H9 (cell line): Measurements from ENCODE around the gene CLEC16A. TPM values are rescaled to one million over a fixed set of nuclear protein-coding genes. Genes with fewer than 3 reads are reported as not detected.

Experiments
- DNase-seq: peaks from one replicate; pipeline ENCODE4 v3.0.0-alpha.2; 2017
- H2AFZ ChIP-seq: one replicate; pipeline ENCODE4 v1.6.1; 2013; ENCODE audit warnings: mild to moderate bottlenecking, low read length, control low read depth, moderate library complexity
- H2AK5ac ChIP-seq: 2 replicates; pipeline ENCODE4 v1.6.1; 2013; ENCODE audit warnings: low read length, control low read depth, mixed read lengths; ENCODE audit not compliant: insufficient read length
- H2BK120ac ChIP-seq: one replicate; pipeline ENCODE4 v1.6.1; 2013; ENCODE audit warnings: low read depth, mild to moderate bottlenecking, low read length, control low read depth, inconsistent platforms; ENCODE audit not compliant: poor library complexity, severe bottlenecking
- H2BK12ac ChIP-seq: 2 replicates; pipeline ENCODE4 v1.6.1; 2013; ENCODE audit warnings: low read length, control low read depth, mixed read lengths, low read depth; ENCODE audit not compliant: insufficient read length
- H2BK15ac ChIP-seq: 2 replicates; pipeline ENCODE4 v1.6.1; 2013; ENCODE audit warnings: low read depth, low read length, control low read depth
- H2BK20ac ChIP-seq: one replicate; pipeline ENCODE4 v1.6.1; 2013; ENCODE audit warnings: low read depth, mild to moderate bottlenecking, low read length, control low read depth, inconsistent platforms; ENCODE audit not compliant: poor library complexity, severe bottlenecking
- H2BK5ac ChIP-seq: 2 replicates; pipeline ENCODE4 v1.6.1; 2013; ENCODE audit warnings: low read length, control low read depth, mixed read lengths; ENCODE audit not compliant: insufficient read length
- H3K14ac ChIP-seq: 2 replicates; pipeline ENCODE4 v1.6.1; 2013; ENCODE audit warnings: low read length, control low read depth; ENCODE audit not compliant: insufficient read depth
- H3K18ac ChIP-seq: 2 replicates; pipeline ENCODE4 v1.6.1; 2013; ENCODE audit warnings: low read depth, mild to moderate bottlenecking, mixed read lengths, low read length, control low read depth; ENCODE audit not compliant: insufficient read length
- H3K23ac ChIP-seq: 2 replicates; pipeline ENCODE4 v1.6.1; 2013; ENCODE audit warnings: low read length, control low read depth, mixed read lengths, low read depth; ENCODE audit not compliant: insufficient read length
- H3K23me2 ChIP-seq: 2 replicates; pipeline ENCODE4 v1.6.1; 2013; ENCODE audit warnings: low read depth, mild to moderate bottlenecking, mixed read lengths, low read length, control low read depth; ENCODE audit not compliant: insufficient read length, poor library complexity, severe bottlenecking
- H3K27ac ChIP-seq: 2 replicates; pipeline ENCODE4 v1.5.1; 2013; ENCODE audit warnings: low read length, control low read depth, mixed read lengths, low read depth; ENCODE audit not compliant: insufficient read length
- H3K27me3 ChIP-seq: 2 replicates; pipeline ENCODE4 v1.6.1; 2013; ENCODE audit warnings: low read length, control low read depth, inconsistent platforms; ENCODE audit not compliant: insufficient read depth
- H3K4ac ChIP-seq: 2 replicates; pipeline ENCODE4 v1.6.1; 2013; ENCODE audit warnings: low read depth, mild to moderate bottlenecking, control low read depth, inconsistent platforms, low read length, moderate library complexity
- H3K4me1 ChIP-seq: 2 replicates; pipeline ENCODE4 v1.6.1; 2013; ENCODE audit warnings: low read length, control low read depth, inconsistent platforms; ENCODE audit not compliant: insufficient read depth
- H3K4me2 ChIP-seq: 2 replicates; pipeline ENCODE4 v1.6.1; 2013; ENCODE audit warnings: low read length, control low read depth, mixed read lengths; ENCODE audit not compliant: insufficient read length, insufficient read depth
- H3K56ac ChIP-seq: 2 replicates; pipeline ENCODE4 v1.6.1; 2013; ENCODE audit warnings: low read depth, mild to moderate bottlenecking, mixed read lengths, low read length, control low read depth; ENCODE audit not compliant: insufficient read length
- H3K79me1 ChIP-seq: 2 replicates; pipeline ENCODE4 v1.6.1; 2013; ENCODE audit warnings: low read depth, mild to moderate bottlenecking, moderate library complexity, low read length, control low read depth, inconsistent platforms; ENCODE audit not compliant: insufficient read depth, poor library complexity, severe bottlenecking
- H3K79me2 ChIP-seq: 2 replicates; pipeline ENCODE4 v1.6.1; 2013; ENCODE audit warnings: low read length, control low read depth, inconsistent platforms; ENCODE audit not compliant: insufficient read depth
- H3K9ac ChIP-seq: 2 replicates; pipeline ENCODE4 v1.6.1; 2013; ENCODE audit warnings: low read length, control low read depth, mixed read lengths; ENCODE audit not compliant: insufficient read length; ENCODE audit errors: extremely low read depth
- H3K9me3 ChIP-seq: one replicate; pipeline ENCODE4 v1.6.1; 2013; ENCODE audit warnings: low read depth, low read length, inconsistent platforms; ENCODE audit not compliant: control insufficient read depth
- H3T11ph ChIP-seq: one replicate; pipeline ENCODE4 v1.6.1; 2013; ENCODE audit warnings: mild to moderate bottlenecking, low read length, control low read depth, inconsistent platforms
- H4K20me1 ChIP-seq: one replicate; pipeline ENCODE4 v1.6.1; 2013; ENCODE audit not compliant: control insufficient read depth, insufficient read length, insufficient read depth
- H4K5ac ChIP-seq: 2 replicates; pipeline ENCODE4 v1.6.1; 2013; ENCODE audit warnings: low read depth, mild to moderate bottlenecking, mixed read lengths, low read length, control low read depth; ENCODE audit not compliant: insufficient read length
- H4K8ac ChIP-seq: replicated peaks from 2 replicates; pipeline ENCODE4 v1.6.1; 2013; ENCODE audit warnings: low read length, control low read depth, mixed read lengths, low read depth; ENCODE audit not compliant: insufficient read length
- H4K91ac ChIP-seq: 2 replicates; pipeline ENCODE4 v1.6.1; 2013; ENCODE audit warnings: low read depth, mild to moderate bottlenecking, moderate library complexity, mixed read lengths, low read length, control low read depth; ENCODE audit not compliant: insufficient read length
- H3K27ac Mint-ChIP-seq, 3 experiments: 2 replicates in 2 of 3; 3 replicates in 1 of 3; pipeline ENCODE4 v1.8.0; 2020 to 2021; ENCODE audit warnings: mixed read lengths in 3 of 3, mild to moderate bottlenecking in 1 of 3, moderate library complexity in 1 of 3
- H3K27me3 Mint-ChIP-seq: 2 replicates; pipeline ENCODE4 v1.8.0; 2021; ENCODE audit warnings: low read depth, mild to moderate bottlenecking, moderate library complexity, mixed read lengths
- H3K36me3 Mint-ChIP-seq, 3 experiments: 2 replicates in 2 of 3; 3 replicates in 1 of 3; pipeline ENCODE4 v1.8.0; 2020 to 2021; ENCODE audit warnings: low read depth in 3 of 3, mixed read lengths in 3 of 3; ENCODE audit not compliant: insufficient read depth in 1 of 3
- H3K4me1 Mint-ChIP-seq, 2 experiments: 2 replicates each; pipeline ENCODE4 v1.8.0; 2020; ENCODE audit warnings: mixed read lengths in 2 of 2
- H3K4me3 Mint-ChIP-seq, 2 experiments: 2 replicates in 1 of 2; 3 replicates in 1 of 2; pipeline ENCODE4 v1.8.0; 2020 to 2021; ENCODE audit warnings: mild to moderate bottlenecking in 2 of 2, mixed read lengths in 2 of 2, moderate library complexity in 1 of 2
- H3K9me3 Mint-ChIP-seq, 2 experiments: 2 replicates in 1 of 2; 3 replicates in 1 of 2; pipeline ENCODE4 v1.8.0; 2020; ENCODE audit warnings: mild to moderate bottlenecking in 2 of 2, mixed read lengths in 2 of 2, moderate library complexity in 1 of 2
- CTCF ChIP-seq: fragments of 200-600 bp; sonication (generic); conservative IDR thresholded peaks from 3 replicates; pipeline ENCODE4 v1.8.0; 2021; ENCODE audit warnings: antibody characterized with exemption, mild to moderate bottlenecking
- WGBS: extraction: QIAGEN DNeasy Blood & Tissue Kit; methylation state at CpG from one replicate; pipeline ENCODE4 v1.1.7; 2013; ENCODE audit warnings: missing lambda C conversion rate, low lambda C conversion rate, mixed read lengths; ENCODE audit not compliant: insufficient read length; ENCODE audit errors: extremely low coverage; 5-methylcytosine and 5-hydroxymethylcytosine counted together
- total RNA-seq: library from RNA; stranded (reverse); gene quantifications from 2 replicates; pipeline ENCODE4 v1.2.1, GENCODE V29; 2021

The CLEC16A gene
- total RNA-seq, 1 experiment from 2014 or later: 15.2 TPM

GRCh38 chr16:11036868-11037410 lies 92.6 kb downstream of the CLEC16A start:
- H3K4ac ChIP-seq: no peak overlapping the region
- H3K79me1 ChIP-seq: no peaks in the 10 kb centered on the region
- no peak overlapping the region; the same call in 1 of the 2 replicates for H3K14ac ChIP-seq
- no peak overlapping the region for H2BK20ac ChIP-seq
- H3K9me3 ChIP-seq: no peaks in the 10 kb centered on the region
- no peak overlapping the region for H3K23ac ChIP-seq
- H3K27ac Mint-ChIP-seq: no peak overlapping the region
- no peak for DNase-seq
- H3K9me3 Mint-ChIP-seq: no peaks in the 10 kb centered on the region
- no peak for TF ChIP-seq CTCF
- no peak overlapping the region for H3K4me3 Mint-ChIP-seq
- H3K18ac ChIP-seq: no peak overlapping the region
- H3K4me2 ChIP-seq: no peak overlapping the region
- no peak overlapping the region for H3T11ph ChIP-seq
- H3K4me1 ChIP-seq: no peaks in the 10 kb centered on the region
- H3K27ac ChIP-seq: no peak overlapping the region
- H2BK120ac ChIP-seq: no peak overlapping the region
- no peak overlapping the region for H4K8ac ChIP-seq
- H2BK12ac ChIP-seq: no peak overlapping the region
- H2BK15ac ChIP-seq: no peak overlapping the region
- H3K4me1 Mint-ChIP-seq: peaks cover 11 to 14% of the 10 kb centered on the region in 2 experiments
- H3K23me2 ChIP-seq: no peaks in the 10 kb centered on the region
- peaks cover 0 to 17% (median 0%) of the 10 kb centered on the region in 3 experiments; a peak in 4 of 7 replicates for H3K36me3 Mint-ChIP-seq
- no peaks in the 10 kb centered on the region for H3K27me3 ChIP-seq
- H4K5ac ChIP-seq: no peak overlapping the region
- no peaks in the 10 kb centered on the region for H4K20me1 ChIP-seq
- no peak overlapping the region for H4K91ac ChIP-seq
- no peak overlapping the region for H3K9ac ChIP-seq
- H2AFZ ChIP-seq: no peak overlapping the region
- WGBS: no CpG with 5 or more reads among the region's 8 CpGs
- H2AK5ac ChIP-seq: no peak overlapping the region
- no peaks in the 10 kb centered on the region for H3K79me2 ChIP-seq
- H3K56ac ChIP-seq: no peak overlapping the region
- peaks cover 1% of the 10 kb centered on the region; the same call in 1 of the 2 replicates for H3K27me3 Mint-ChIP-seq
- H2BK5ac ChIP-seq: no peak overlapping the region
